ENCODE measurements around the gene C20orf144.

C20orf144 gene

DNA sequence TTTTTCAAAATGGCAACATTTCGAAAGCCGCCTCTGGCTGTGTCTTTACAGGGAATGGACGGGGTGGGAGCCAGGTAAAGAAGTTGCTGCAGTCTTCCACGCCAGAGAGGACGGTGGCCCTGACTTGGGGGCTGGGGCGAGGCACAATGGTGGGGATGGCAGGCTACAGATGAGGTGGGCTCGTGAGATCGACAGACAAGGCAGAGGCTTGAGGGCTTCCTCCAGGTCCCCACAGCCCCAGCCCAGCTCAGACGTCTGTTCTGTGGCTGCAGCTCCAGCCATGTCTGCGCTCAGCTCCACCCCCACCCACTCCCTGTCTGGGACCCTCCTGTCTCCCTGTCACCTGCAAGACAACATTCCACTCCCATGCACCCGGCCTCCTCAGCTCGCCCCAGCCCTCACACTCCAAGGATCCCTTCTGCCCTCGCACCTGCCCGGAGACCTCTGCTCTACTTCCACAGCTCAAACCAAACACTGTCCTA is 7.4 kb upstream of the C20orf144 start:
- no peak overlapping the region for H3K4me3 ChIP-seq (ENCODE audit: low read length)
- TF ChIP-seq ZNF274 (IDR thresholded peaks at IDR 0.05; ENCODE audit: low read depth, low read length), result no peak

DNA sequence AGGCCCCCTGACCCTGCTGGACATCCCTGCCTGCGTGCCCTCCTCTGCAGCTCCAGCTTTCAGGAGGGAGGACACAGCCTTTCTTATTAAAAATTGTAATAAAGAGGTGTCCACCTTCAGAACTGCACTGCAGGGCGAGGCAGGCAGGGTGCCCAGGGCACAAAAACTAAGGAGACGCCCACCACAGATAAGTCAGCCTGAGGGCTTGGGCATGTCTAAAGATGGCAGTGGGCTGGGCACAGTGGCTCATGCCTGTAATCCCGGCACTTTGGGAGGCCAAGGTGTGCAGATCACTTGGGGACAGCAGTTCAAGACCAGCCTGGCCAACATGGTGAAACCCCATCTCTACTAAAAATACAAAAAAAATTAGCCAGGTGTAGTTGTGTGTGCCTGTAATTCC is 7.0 kb upstream of the C20orf144 start:
- TF ChIP-seq ZNF274 (IDR thresholded peaks at IDR 0.05; ENCODE audit: low read depth, low read length), result no peak
- H3K4me3 ChIP-seq (ENCODE audit: low read length), result no peak overlapping the region

DNA sequence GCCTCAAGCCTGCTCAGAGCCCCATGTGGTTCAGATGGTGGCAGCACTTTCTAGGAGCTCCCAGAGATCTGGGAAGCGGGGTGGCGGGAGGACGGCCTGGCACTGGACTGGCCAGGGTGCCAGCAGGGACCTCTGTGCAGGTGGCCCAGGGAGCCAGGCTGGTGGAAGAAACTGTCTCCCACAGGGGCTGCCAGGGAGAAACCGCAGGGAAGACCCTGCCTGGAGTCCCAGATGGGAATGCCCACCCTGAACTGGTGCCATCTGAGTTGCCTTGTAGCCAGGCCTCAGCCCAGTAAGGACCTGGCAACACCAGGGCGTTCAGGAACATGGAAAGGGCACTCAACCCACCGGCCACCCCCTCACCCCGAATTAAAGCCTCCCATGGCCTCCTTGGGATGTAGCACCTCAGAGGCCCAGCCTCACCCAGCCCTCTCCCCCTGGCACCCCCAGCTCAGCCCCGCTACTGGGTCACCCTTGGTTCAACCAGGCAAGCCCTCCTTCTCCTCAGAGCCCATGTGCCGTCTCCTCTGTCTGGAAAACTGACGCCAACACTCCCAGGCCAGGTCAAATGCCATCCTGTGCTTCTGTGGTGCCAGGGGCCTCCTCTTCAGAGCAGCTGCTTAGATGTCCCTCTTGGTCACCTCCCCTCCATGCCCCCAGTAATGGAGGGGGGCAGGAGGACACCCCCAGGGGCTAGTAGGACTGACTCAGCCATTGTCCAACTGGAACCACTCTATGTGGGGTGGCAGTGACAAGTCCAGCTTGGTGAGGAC is 5.9 kb upstream of the C20orf144 start:
- no peak for TF ChIP-seq ZNF274 (IDR thresholded peaks at IDR 0.05; ENCODE audit: low read depth, low read length)
- H3K4me3 ChIP-seq (ENCODE audit: low read length), result no peak overlapping the region

DNA sequence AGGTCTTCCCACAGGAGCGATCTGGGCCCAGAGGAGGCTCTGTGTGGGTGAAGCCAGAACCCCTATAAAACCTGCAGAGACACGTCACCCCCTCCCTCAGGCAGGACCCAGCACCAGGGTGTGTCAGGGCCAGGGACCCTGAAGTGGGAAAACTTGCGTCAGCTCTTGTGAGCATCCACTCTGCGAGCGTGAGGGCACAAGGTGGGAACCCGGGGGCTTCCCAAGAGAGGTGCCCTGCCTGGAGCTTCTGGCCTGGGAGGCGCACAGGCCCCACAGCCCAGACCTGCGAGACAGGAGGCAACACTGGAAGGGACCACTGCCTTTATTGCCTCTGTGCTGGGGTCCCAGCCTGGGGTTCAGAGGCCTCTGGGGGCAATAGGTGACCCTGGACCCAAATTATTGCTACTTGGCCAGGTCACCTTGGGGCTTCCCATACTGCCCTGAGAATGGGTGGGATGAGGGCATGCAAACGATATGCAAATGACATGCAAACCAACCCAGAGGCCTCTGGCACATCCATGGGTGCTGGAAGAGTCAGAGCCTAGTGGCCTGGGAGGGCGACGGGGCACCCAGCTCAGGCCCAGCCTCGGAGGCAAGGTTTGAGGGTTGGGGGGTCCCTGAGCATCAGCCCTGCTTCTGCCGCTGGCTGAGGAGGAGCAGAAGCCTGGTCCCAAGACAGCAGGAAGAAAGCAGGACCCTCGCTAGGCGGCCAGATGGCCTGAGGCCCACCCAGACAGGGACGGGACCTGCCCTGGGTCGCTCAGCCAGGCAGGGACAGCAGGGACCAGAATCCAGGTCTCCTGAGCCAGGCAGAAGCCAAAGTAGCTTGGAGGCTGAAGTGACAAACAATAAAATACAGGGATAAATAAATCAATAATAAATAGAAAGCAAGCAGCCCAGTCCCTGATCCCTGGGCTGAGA is 5.1 kb upstream of the C20orf144 start:
- TF ChIP-seq ZNF274 (IDR thresholded peaks at IDR 0.05; ENCODE audit: low read depth, low read length), result no peak

DNA sequence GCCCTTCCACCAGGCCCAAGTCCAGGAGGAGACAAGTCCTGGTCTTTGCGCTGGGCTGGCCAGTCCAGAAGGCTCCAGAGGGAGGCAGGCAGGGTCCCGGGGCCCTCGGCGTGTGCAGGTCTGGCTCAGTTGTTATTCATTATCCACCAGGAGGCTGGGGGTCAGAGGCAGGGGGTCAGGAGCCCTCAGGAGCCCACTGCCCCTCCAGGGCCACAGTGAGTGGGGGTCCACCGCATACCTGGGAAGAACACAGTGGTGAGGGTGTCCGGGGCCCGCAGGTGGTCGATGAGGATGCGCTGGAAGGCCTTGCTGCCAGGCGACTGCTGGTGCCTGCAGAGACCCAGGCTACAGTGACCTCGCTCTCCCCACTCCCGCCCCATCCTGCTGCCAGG is 4.4 kb upstream of the C20orf144 start:
- no peak for TF ChIP-seq ZNF274 (IDR thresholded peaks at IDR 0.05; ENCODE audit: low read depth, low read length)
- no peak overlapping the region for H3K4me3 ChIP-seq (ENCODE audit: low read length)

More for the DNA sequence above, 5.1 kb upstream of the C20orf144 start:
- H3K4me3 ChIP-seq (ENCODE audit: low read length), result no peak overlapping the region

DNA sequence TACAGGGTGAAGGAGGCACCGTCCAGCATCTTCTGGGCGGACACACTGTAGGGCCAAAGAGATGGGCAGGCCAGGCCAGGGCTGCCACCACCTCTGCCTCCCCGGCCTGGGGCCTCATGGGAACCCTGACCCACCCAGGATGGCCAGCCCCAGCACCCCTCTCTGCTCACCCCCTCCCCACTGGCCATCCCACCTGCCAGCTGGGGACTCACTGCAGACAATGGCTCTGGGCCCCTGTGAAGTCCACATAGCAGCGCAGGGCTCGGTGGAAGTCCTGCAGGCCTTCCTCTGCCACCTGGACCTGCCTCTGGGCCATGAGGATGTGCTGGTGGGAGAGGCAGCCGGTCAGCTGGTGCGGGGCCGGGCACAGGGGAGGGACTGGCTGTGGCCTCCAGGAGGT is 3.6 kb upstream of the C20orf144 start:
- no peak for TF ChIP-seq ZNF274 (IDR thresholded peaks at IDR 0.05; ENCODE audit: low read depth, low read length)
- H3K4me3 ChIP-seq (ENCODE audit: low read length), result no peak overlapping the region

DNA sequence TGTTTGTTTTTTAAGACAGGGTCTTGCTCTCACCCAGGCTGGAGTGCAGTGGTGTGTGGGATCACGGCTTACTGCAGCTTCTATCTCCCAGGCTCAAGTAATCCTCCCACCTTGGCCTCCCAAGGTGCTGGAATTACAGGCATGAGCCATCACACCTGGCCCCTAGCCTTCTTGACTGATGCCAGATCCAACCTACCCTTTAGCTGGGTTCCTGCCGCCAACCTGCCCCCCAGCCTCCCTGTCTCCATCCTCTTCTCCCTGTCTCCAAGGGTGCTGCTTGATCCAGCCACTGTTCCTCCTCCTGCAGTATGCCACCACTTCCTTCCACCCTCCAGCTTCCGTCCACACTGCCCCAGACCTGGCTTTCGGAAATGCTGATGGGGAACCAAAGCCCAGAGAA is 3.2 kb upstream of the C20orf144 start:
- H3K4me3 ChIP-seq (ENCODE audit: low read length), result no peak overlapping the region
- no peak for TF ChIP-seq ZNF274 (IDR thresholded peaks at IDR 0.05; ENCODE audit: low read depth, low read length)

DNA sequence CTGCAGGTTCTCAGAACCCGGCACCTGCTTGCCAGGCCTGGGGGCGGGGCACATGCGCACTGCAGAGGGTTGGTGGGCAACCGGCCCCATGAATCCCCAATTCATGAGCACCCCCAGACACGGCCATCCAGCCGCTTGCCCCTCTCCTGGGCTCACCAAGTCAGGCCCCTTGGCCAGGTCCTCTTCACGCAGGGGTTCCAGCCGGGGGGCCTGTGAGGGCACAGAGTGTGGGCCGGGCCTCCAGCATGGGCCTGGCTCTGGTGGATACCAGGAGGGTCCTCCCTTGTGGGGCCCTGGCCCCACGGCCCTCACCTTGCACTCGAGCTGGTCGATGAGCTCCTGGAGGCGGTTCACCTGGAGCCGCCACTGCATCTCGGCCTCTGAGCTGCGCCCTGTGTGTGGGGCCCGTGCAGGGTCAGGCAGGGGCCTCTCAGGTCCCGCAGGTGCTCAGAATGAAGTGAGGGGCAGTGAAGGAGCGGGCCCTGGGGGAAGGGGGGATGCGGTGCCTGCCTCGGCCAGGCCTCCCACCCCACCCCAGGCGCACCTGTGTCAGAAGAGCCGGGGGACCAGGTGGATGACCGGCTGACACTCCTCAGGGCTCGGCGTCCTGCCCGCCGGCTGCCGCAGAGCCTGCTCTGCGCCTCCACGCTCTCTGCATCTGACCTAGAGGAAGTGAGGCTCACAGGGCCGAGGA is 2.6 kb upstream of the C20orf144 start:
- TF ChIP-seq ZNF274 (IDR thresholded peaks at IDR 0.05; ENCODE audit: low read depth, low read length), result no peak
- H3K4me3 ChIP-seq (ENCODE audit: low read length), result no peak overlapping the region

DNA sequence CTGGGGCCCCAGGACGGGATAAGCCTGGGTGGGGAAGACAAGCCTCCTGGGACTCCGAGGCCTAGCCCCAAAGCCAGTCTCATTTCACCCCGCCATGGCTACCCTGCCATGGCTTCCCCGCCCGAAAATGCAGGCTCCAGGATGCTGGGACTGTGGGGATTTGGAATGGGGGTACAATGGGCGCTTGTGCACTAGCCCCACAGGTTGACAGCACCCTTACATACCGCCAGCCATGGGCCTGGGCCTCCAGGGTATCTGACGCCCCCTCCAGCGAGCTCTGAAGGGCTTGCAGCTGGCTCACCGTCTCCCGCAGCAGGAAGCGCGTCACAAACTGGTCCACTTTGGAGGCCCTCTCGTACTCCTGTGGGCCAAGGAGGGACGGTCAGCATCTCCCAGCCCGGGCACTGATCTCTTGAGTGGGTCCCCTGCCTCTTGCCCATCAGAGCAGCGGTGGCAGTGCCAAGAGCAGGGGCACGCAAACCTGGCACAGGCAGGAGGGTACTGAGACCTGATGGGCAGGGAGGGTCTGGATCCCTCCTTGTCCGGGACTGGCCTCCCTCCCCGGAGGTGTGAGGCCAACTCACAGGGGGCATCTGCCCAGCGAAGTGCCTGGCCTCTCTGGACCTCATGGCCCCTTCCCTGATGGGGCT is 2.0 kb upstream of the C20orf144 start:
- no peak for TF ChIP-seq ZNF274 (IDR thresholded peaks at IDR 0.05; ENCODE audit: low read depth, low read length)
- no peak overlapping the region for H3K4me3 ChIP-seq (ENCODE audit: low read length)

DNA sequence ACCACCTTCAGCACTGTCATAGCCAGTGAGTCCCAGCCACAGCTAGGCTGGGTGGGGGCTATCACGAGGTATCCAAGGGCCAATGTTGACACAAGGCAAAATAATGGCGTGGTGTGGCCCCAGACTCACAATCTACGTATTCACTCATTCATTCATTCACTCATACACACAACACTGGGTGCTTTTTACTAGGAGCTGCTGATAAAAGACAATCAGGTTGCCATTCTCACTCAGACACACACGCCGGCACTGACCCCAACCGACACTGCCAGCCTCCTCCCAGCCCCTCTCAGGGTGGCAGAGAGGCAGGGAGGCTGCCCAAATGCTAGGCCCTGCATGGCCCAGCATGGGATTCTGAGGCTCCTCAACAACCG is 1.5 kb upstream of the C20orf144 start:
- TF ChIP-seq ZNF274 (IDR thresholded peaks at IDR 0.05; ENCODE audit: low read depth, low read length), result no peak
- H3K4me3 ChIP-seq (ENCODE audit: low read length), result no peak overlapping the region

DNA sequence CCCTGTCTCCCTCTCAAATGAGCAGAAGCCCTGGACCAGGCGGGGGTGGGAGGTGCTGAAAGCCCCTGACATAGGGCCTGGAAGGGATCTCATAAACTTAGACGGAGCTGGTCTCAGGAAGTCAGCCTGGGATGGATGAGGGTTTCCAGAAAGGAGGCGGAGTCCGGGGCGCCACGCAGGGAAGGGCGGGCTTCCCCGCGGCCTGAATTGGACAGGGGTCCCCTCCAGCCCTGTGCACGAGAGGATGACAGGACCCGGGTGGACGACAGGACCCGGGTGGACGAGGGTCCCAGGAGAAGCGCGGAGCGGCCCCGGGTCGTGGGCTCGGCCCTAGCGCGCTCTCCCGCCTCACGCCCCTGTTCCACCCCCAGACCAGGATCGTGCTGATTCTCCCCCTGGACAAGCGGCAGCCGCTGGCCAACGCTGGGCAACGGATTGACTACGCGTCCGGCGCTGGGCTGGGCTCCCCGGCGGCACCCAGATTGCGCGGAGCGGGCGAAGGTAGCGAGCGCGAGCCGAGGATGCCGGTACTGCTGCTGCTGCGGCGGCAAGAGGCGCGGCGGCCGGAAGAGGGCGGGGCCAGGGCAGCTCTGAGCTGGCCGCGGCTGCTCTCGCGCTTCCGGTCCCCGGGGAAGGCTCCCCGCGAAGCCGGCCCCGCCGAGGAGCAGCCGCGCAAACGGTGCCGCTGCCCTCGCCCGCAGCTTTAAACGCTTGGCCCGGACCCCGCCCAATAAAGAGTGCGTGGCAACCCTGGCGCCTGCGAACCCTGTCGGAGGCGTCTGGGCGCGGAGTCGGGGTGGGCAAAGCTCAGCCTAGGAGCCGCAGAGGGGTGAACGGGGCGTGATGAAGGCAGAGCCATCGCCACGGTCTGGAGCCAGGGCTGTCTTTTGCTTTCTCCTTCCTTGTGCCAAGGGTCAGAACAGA is 1.3 kb downstream of the C20orf144 start:
- TF ChIP-seq ZNF274 (IDR thresholded peaks at IDR 0.05; ENCODE audit: low read depth, low read length), result no peak
- H3K4me3 ChIP-seq (ENCODE audit: low read length), result peak overlapping the region; percentile 69; the same call in 1 of the 2 replicates

DNA sequence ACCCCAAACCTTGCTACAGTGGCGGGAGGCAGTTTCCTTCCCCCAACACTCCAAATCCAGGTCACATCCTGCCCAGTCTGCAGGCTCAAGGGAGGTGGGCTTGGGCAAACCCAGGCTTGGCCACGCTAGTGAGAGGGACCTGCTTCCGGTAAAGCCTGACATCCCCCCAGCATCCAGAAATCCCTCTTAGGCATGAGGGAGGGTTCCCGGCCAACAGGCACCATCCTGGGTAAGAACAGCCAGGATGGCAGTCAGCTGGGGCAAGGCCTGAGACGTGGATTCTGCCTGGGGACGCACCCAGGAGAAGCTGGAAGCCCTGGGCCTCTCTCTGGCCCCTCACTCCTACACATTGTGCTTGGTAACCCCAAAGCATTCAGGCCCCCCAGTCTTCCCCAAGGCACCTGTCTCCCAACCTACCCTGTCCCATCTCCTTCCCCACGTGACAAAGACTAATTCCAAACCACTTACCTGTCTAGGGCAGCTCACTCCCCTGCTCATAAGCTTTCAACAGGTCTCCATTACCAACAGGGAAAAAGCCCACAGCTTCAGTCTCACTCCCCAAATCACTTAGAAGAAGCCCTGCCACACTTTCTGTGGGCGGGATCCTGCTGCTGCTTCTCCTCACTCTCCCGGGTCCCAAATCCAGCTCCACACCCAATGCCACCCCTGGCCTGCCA is 2.1 kb downstream of the C20orf144 start:
- H3K4me3 ChIP-seq (ENCODE audit: low read length), result peak overlapping the region; percentile 69; the same call in 1 of the 2 replicates
- no peak for TF ChIP-seq ZNF274 (IDR thresholded peaks at IDR 0.05; ENCODE audit: low read depth, low read length)
